Measurements from ENCODE around the gene C3orf70.
"Not testable (repeated sequence)": the region's sequence is repeated elsewhere in the genome, so short reads cannot be mapped to it uniquely, and the experiment has no call there.

C3orf70 gene

GRCh38 chr3:185151101-185151963 is 1.5 kb downstream of the C3orf70 start:
- DNase-seq = no peak

- DNase-seq = no peak
Observed at GRCh38 chr3:185150561-185150960, 2.3 kb downstream of the C3orf70 start.

DNA sequence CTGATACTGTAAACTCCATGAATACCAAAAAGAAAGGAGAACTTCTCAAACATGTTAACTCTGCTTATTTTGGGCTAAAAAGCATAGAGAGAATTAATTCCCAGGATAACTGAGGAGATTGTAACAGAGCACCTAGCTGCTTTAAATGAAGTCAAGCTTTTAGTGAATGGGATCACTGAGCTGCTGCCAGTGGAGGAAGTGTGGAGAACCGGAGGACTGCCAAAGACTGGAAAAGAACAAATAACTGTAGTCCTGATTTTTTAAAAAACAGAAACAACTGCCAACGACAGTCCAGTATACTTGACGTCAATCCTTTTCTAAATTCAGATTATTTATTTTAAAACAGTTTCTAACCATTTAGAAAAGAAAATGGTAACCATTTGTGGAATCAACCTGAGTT is 3.3 kb downstream of the C3orf70 start:
- no peak for DNase-seq

GRCh38 chr3:185145511-185145910 is 7.3 kb downstream of the C3orf70 start:
- no peak for DNase-seq

- DNase-seq = no peak
Observed at GRCh38 chr3:185144784-185145183, 8.1 kb downstream of the C3orf70 start.

DNA sequence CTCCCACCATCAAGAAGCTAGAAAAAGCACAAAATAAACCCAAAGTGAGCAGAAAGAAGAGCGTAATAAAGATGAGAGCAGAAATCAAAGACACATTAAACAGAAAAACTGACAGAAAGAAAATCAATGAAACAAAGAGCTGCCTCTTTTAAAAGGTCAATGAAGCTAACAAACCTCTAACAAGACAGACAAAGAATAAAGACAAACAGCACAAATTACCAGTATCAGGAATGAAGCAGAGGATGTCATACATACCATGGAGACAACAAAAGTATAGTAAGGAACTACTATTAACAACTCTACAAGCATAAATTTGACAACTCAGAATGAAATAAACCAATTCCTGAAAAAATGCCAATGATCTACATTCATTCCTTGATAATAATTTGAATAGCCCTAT is 15.0 kb downstream of the C3orf70 start:
- DNase-seq = no peak

DNA sequence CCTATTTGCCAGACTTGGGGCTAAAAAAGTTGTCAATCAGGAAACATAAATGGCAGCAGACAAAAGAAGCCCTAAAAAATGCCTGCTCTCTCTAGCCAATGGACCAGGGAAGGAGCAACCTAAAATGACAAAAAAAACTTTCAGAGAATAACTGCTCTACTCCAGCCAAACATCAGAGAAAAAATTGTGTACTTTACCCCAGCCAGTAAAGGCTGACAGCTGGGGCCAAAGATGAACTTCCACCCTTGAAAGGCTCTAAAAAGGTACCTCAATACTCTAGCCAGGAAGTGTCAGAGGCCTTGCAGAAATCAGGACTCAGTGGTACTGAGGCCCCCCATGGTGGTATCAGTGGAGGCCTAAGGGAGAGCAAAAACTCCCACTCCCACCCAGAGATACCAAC is 18.4 kb downstream of the C3orf70 start:
- no peak for DNase-seq

GRCh38 chr3:185131602-185132256 is 21.1 kb downstream of the C3orf70 start:
- DNase-seq = no peak

DNA sequence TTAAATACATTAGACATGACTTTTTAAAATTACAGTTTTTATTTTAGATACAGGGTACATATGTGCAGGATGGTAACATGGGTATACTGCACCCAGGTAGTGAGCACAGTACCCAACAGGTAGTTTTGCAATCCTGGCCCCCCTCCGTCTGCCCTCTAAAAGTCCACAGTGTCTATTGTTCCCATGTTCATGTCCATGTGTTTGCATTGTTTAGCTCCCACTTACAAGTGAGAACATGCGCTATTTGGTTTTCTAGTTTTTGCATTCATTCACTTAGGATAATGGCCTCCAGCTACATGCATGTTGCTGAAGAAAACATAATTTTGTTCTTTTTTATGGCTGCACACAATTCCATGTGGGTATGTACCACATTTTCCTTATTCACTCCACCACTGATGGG is 23.8 kb downstream of the C3orf70 start:
- DNase-seq = no peak

DNA sequence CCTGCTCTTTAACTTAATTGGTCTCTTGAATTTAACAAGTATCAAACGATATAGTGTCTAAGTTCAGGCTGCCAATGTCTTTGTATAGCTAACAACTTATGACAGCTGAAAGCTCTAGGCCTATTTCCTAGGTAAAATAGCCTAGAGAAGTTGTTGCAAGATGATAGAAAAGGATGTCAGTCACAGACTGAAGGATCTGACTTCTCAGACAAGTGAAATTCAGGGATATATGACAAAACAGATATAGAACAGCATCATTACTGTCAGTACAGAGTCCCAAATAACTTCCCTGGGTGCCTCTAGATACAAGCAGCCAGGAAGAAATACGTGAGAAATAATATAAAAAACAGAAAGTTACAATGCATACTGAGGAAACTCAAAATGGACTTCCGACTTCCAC is 26.7 kb downstream of the C3orf70 start:
- no peak for DNase-seq

DNA sequence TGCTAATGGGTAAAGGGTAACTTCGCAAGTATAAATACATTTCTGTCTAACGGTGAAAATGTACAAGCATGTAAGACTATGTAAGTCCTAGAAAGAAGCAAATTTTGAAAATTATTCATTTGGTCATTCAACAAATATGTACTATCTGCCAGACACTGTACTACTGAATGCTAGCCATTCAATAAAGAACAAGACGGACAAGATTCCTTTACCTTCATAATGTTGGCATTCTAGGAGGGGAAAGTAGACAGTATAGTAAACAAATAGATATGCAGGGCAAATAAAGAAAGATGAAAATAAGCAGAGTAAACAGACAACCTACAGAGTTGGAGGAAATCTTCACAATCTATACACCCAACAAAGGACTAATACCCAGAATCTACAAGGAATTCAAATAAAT is 32.7 kb downstream of the C3orf70 start:
- DNase-seq = no peak

- no peak for DNase-seq
Observed at GRCh38 chr3:185115371-185115770, 37.5 kb downstream of the C3orf70 start.

GRCh38 chr3:185114756-185115155 is 38.1 kb downstream of the C3orf70 start:
- DNase-seq = no peak

DNA sequence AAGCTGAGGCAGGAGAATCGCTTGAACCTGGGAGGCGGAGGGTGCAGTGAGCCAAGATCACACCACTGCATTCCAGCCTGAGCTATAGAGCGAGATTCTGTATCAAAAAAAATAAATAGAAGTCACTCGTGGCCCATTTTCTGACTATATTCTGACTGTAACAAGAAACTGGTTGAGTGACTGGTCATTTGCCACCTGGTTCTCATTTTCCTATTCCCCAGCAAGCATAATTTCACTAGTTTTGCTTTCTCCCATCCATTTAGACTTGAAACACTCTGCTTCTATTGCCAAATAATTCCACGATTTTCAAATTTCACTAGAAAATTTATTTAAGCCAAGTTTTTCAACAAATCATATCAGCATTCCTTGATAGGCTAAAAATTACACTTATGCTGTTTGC is 40.7 kb downstream of the C3orf70 start:
- no peak for DNase-seq

DNA sequence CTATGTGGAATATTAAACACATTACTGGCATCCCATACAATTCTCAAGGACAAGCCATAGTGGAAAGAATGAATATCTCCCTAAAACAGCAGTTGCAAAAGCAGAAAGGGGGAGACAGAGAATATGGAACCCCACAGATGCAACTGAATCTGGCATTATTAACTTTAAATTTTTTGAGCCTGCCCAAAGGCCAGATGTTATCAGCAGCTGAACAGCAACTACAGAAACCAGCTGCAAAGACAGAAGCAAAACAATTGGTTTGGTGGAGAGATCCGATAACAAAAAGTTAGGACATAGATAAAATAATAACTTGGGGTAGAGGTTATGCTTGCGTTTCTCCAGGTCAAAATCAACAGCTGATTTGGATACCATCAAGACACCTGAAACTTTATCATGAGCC is 43.8 kb downstream of the C3orf70 start:
- DNase-seq = not testable (repeated sequence)

GRCh38 chr3:185106256-185106890 is 46.5 kb downstream of the C3orf70 start:
- not testable (repeated sequence) for DNase-seq

- DNase-seq = no peak
Observed at GRCh38 chr3:185103359-185104127, 49.3 kb downstream of the C3orf70 start.

- no peak for DNase-seq
Observed at GRCh38 chr3:185094697-185095096, 58.2 kb downstream of the C3orf70 start.

GRCh38 chr3:185093116-185093515 is 59.7 kb downstream of the C3orf70 start:
- DNase-seq = no peak

DNA sequence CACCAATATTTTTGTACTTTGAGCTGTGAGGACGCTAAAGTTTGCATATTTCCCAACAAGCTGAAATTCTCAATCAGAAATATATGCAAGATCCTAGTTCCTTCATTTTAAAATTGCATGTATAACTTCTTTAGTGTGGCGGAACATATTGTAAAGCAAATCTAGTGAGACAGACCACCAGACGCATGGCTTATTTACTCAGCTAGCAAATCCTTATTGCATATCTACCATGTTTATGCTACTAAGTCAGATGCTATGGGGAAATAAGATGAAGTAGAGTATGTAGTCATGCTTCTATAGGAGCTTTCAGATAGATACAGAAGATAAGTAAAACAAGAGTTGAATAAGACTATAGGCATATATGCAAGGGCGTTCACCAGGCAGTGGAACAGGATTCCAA is 62.0 kb downstream of the C3orf70 start:
- no peak for DNase-seq

- DNase-seq = no peak
Observed at GRCh38 chr3:185089751-185090150, 63.1 kb downstream of the C3orf70 start.

DNA sequence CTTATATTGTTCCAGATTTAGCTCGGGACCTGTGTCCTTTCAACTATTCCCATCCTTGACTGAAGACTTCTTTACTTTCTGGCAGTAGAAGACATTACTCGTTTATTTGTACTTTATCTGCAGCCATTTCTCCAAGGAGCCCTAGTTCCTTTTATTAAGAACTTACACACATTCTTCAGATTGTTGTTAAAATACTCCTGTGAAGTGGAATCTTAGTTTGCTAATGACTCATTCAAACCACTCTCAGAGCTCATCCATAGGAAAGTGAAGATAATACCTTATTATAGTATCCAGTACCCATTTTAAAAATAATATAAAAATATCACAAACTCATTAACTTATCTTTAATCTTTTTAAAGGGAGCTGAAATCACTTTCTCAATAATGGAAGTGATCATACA is 63.5 kb downstream of the C3orf70 start:
- no peak for DNase-seq

- DNase-seq = no peak
Observed at GRCh38 chr3:185087419-185087818, 65.4 kb downstream of the C3orf70 start.
